ENCODE data around the gene RAB38.

The RAB38 gene

DNA sequence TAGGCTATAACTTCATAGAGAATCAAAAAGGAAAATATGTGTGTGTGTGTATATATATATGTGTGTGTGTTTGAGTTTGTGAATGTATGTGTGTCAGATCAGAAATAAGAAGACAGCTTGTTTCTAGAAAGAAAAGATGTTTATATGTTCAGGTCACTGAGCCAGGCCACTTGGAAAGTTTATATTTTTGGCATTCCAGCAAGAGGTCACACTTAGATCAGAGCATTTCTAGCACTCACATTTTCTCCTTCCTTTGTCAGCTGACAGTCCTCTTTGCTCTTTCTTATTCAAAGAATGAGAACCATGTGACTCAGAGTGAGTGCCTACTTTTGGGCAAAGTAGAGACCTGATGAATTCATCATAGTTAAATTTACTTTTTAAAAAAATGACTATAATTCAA is 22.9 kb downstream of the RAB38 start:
- Histone ChIP-seq H3K18ac (ENCODE audit: low read length) (no peak overlapping the region), H3K4me2 (ENCODE audit: low read length) (no peak overlapping the region), H2BK5ac (ENCODE audit: low read length) (no peak overlapping the region), H2BK120ac (ENCODE audit: low read depth, low read length) (no peak overlapping the region), H3K23ac (ENCODE audit: low read length) (no peak overlapping the region), H3K9ac (ENCODE audit: low read length) (no peak overlapping the region), H3K79me2 (ENCODE audit: control insufficient read depth, insufficient read depth, low read length) (no peaks in the 10 kb centered on the region), H3K27me3 (ENCODE audit: insufficient read depth, low read length, poor library complexity) (no peaks in the 10 kb centered on the region), H3K4me3 (ENCODE audit: low read length) (no peak overlapping the region), H3K4me1 (ENCODE audit: control insufficient read depth, low read depth, low read length) (no peaks in the 10 kb centered on the region), H3K36me3 (ENCODE audit: control insufficient read depth, insufficient read depth, low read length) (no peaks in the 10 kb centered on the region), H3K4ac (ENCODE audit: low read depth, low read length) (no peak overlapping the region), H4K8ac (ENCODE audit: low read depth, low read length) (no peak overlapping the region), H2AK5ac (ENCODE audit: low read length) (no peak overlapping the region), H3K27ac (ENCODE audit: low read depth, low read length) (no peak overlapping the region), H3K56ac (ENCODE audit: low read length) (no peak overlapping the region), H3K79me1 (ENCODE audit: low read length) (no peaks in the 10 kb centered on the region), H2BK15ac (replicated peaks; ENCODE audit: low read depth) (no peak overlapping the region), H4K5ac (ENCODE audit: low read length) (no peak overlapping the region)
- DNase-seq, result no peak

DNA sequence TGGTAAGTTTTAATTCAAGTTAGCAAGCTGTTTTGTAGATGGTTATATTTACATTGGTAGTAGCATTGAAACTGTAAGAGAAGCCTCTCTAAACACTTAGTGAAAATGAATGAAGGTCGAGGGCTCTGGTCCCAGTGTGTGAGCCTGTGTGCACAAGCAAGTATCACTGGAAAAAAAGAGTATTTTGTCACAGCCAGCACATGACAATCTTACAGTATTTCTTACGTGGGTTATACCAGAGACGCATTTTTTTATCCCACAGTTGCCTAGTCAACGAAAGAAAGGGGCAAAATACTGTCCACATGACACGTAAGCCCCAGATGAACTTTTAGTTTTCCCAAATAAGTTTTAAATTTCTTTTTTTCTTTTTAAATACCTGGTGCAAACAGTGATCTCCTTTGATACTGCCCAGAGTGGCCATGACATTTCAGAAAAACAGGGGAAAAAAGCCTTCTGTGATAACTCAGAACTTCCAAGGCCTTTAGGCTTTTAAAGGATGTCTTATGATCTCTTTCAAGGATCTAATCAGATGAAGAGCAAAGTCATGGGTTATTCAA is 23.5 kb downstream of the RAB38 start:
- no peak overlapping the region for H3K4me3 ChIP-seq (ENCODE audit: low read length)

DNA sequence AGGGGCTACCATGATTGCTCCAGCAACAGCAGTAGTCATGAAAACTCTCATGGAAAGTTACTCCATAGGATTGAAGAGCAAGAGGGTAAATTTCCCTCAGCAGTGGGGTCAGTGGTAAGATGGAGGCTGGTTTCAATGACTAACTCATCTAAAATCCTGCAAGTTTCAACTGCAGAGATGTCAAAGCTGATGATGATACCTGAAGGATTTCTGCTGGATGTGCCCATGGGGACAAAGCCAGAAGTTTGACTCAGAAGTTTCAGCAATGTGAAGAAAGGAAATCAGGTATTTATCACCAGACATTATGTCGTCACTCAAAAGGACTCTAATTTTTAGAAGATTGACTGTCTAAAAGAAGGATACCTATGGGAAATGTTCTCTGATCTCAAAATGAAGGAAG is 29.1 kb downstream of the RAB38 start:
- H4K8ac ChIP-seq (ENCODE audit: low read depth, low read length), result no peak overlapping the region
- H3K4me3 ChIP-seq (ENCODE audit: low read length), result no peak overlapping the region
- H3K27ac ChIP-seq (ENCODE audit: low read depth, low read length), result no peak overlapping the region
- H4K5ac ChIP-seq (ENCODE audit: low read length), result no peak overlapping the region
- H3K4me1 ChIP-seq (ENCODE audit: control insufficient read depth, low read depth, low read length), result no peaks in the 10 kb centered on the region
- H3K23ac ChIP-seq (ENCODE audit: low read length), result no peak overlapping the region
- no peak for DNase-seq
- no peak overlapping the region for H2BK5ac ChIP-seq (ENCODE audit: low read length)
- H2BK120ac ChIP-seq (ENCODE audit: low read depth, low read length), result no peak overlapping the region
- H3K4ac ChIP-seq (ENCODE audit: low read depth, low read length), result no peak overlapping the region
- no peaks in the 10 kb centered on the region for H3K36me3 ChIP-seq (ENCODE audit: control insufficient read depth, insufficient read depth, low read length)
- no CpG with 5 or more reads among the region's 1 CpG for WGBS (ENCODE audit: extremely low coverage, insufficient coverage, low lambda C conversion rate)
- H2BK15ac ChIP-seq (replicated peaks; ENCODE audit: low read depth), result no peak overlapping the region
- no peaks in the 10 kb centered on the region for H3K79me1 ChIP-seq (ENCODE audit: low read length)
- no peak overlapping the region for H3K9ac ChIP-seq (ENCODE audit: low read length)
- H3K27me3 ChIP-seq (ENCODE audit: insufficient read depth, low read length, poor library complexity), result no peaks in the 10 kb centered on the region
- H3K4me2 ChIP-seq (ENCODE audit: low read length), result no peak overlapping the region
- no peaks in the 10 kb centered on the region for H3K79me2 ChIP-seq (ENCODE audit: control insufficient read depth, insufficient read depth, low read length)
- H2AK5ac ChIP-seq (ENCODE audit: low read length), result no peak overlapping the region
- no peak overlapping the region for H3K18ac ChIP-seq (ENCODE audit: low read length)
- H3K56ac ChIP-seq (ENCODE audit: low read length), result no peak overlapping the region

More for the DNA sequence above, 23.5 kb downstream of the RAB38 start:
- H3K56ac ChIP-seq (ENCODE audit: low read length), result no peak overlapping the region
- H3K9ac ChIP-seq (ENCODE audit: low read length), result no peak overlapping the region
- no peaks in the 10 kb centered on the region for H3K79me2 ChIP-seq (ENCODE audit: control insufficient read depth, insufficient read depth, low read length)
- no peaks in the 10 kb centered on the region for H3K79me1 ChIP-seq (ENCODE audit: low read length)
- H4K5ac ChIP-seq (ENCODE audit: low read length), result no peak overlapping the region
- no peak overlapping the region for H3K23ac ChIP-seq (ENCODE audit: low read length)
- H3K36me3 ChIP-seq (ENCODE audit: control insufficient read depth, insufficient read depth, low read length), result no peaks in the 10 kb centered on the region
- no peaks in the 10 kb centered on the region for H3K27me3 ChIP-seq (ENCODE audit: insufficient read depth, low read length, poor library complexity)
- no peak overlapping the region for H2BK5ac ChIP-seq (ENCODE audit: low read length)
- H3K4me2 ChIP-seq (ENCODE audit: low read length), result no peak overlapping the region
- no peak overlapping the region for H3K4ac ChIP-seq (ENCODE audit: low read depth, low read length)
- H3K27ac ChIP-seq (ENCODE audit: low read depth, low read length), result no peak overlapping the region
- H2AK5ac ChIP-seq (ENCODE audit: low read length), result no peak overlapping the region
- DNase-seq, result no peak
- H4K8ac ChIP-seq (ENCODE audit: low read depth, low read length), result no peak overlapping the region
- H2BK120ac ChIP-seq (ENCODE audit: low read depth, low read length), result no peak overlapping the region
- WGBS (ENCODE audit: extremely low coverage, insufficient coverage, low lambda C conversion rate), result no CpG with 5 or more reads among the region's 5 CpGs
- H3K18ac ChIP-seq (ENCODE audit: low read length), result no peak overlapping the region
- no peak overlapping the region for H2BK15ac ChIP-seq (replicated peaks; ENCODE audit: low read depth)
- H3K4me1 ChIP-seq (ENCODE audit: control insufficient read depth, low read depth, low read length), result no peaks in the 10 kb centered on the region

DNA sequence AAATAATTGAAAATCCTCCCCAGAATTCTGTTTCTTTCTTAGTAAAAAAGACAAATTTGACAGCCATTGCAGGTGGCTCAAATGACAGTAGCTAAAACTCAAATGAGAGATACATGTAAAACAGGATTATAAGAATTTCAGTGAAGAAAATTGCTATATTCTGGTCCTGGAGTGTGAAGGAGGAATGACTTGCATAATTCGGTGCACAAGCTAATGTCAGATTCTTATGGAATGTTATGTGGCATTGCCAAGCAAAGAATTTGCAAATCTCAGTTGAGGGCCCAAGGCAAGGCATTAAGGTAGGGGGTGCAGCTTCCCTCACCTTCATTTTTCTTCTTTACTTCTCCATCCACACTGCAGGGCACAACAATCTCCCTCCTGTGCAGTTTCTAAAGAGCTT is 35.4 kb downstream of the RAB38 start:
- no peak overlapping the region for H2BK120ac ChIP-seq (ENCODE audit: low read depth, low read length)
- H3K9ac ChIP-seq (ENCODE audit: low read length), result no peak overlapping the region
- no CpG with 5 or more reads among the region's 1 CpG for WGBS (ENCODE audit: extremely low coverage, insufficient coverage, low lambda C conversion rate)
- H3K36me3 ChIP-seq (ENCODE audit: control insufficient read depth, insufficient read depth, low read length), result no peaks in the 10 kb centered on the region
- no peaks in the 10 kb centered on the region for H3K27me3 ChIP-seq (ENCODE audit: insufficient read depth, low read length, poor library complexity)
- H3K18ac ChIP-seq (ENCODE audit: low read length), result no peak overlapping the region
- H2BK5ac ChIP-seq (ENCODE audit: low read length), result no peak overlapping the region
- no peak overlapping the region for H3K56ac ChIP-seq (ENCODE audit: low read length)
- H3K23ac ChIP-seq (ENCODE audit: low read length), result no peak overlapping the region
- no peaks in the 10 kb centered on the region for H3K79me2 ChIP-seq (ENCODE audit: control insufficient read depth, insufficient read depth, low read length)
- H4K8ac ChIP-seq (ENCODE audit: low read depth, low read length), result no peak overlapping the region
- no peak overlapping the region for H3K27ac ChIP-seq (ENCODE audit: low read depth, low read length)
- H3K79me1 ChIP-seq (ENCODE audit: low read length), result no peaks in the 10 kb centered on the region
- H4K5ac ChIP-seq (ENCODE audit: low read length), result no peak overlapping the region
- H3K4me1 ChIP-seq (ENCODE audit: control insufficient read depth, low read depth, low read length), result no peaks in the 10 kb centered on the region
- no peak overlapping the region for H3K4ac ChIP-seq (ENCODE audit: low read depth, low read length)
- no peak overlapping the region for H3K4me2 ChIP-seq (ENCODE audit: low read length)
- no peak overlapping the region for H2BK15ac ChIP-seq (replicated peaks; ENCODE audit: low read depth)
- H2AK5ac ChIP-seq (ENCODE audit: low read length), result no peak overlapping the region
- DNase-seq, result no peak
- no peak overlapping the region for H3K4me3 ChIP-seq (ENCODE audit: low read length)

DNA sequence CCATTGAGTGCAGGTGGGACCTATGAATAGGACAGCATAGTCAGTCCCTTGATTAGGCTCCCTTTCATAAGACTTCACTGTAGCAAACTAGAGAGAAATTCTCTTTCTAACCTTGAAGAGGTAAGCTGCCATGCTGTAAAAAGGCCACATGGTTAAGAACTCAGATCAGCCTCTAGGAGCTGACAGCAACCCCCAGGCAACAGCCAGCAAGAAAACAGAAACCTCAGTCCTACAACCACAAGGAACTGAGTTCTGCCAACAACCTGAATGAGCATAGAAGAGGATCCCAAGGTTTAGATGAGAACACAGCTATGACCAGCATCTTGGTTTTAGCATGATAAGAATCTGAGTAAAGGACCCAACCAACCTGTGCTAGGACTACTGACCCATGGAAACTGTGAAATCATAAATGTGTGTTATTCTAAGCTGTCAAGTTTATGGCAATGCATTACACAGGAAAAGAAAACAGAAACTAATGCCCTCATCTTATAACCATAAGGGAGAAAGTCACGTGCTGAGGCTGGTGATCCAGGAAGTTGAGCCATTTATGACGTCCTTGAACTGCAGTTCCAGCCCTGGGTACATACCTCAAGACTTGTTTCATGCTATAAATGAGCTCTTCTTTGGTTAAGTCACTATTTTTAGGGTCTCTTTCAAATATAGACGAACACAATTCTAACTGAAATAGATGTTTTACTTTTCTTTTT is 43.3 kb downstream of the RAB38 start:
- no peaks in the 10 kb centered on the region for H3K27me3 ChIP-seq (ENCODE audit: insufficient read depth, low read length, poor library complexity)
- no peak overlapping the region for H3K4me3 ChIP-seq (ENCODE audit: low read length)
- no peak overlapping the region for H3K9ac ChIP-seq (ENCODE audit: low read length)
- H2BK120ac ChIP-seq (ENCODE audit: low read depth, low read length), result no peak overlapping the region
- H2AK5ac ChIP-seq (ENCODE audit: low read length), result no peak overlapping the region
- H3K36me3 ChIP-seq (ENCODE audit: control insufficient read depth, insufficient read depth, low read length), result no peaks in the 10 kb centered on the region
- H3K18ac ChIP-seq (ENCODE audit: low read length), result no peak overlapping the region
- no peak overlapping the region for H3K4me2 ChIP-seq (ENCODE audit: low read length)
- no peaks in the 10 kb centered on the region for H3K79me2 ChIP-seq (ENCODE audit: control insufficient read depth, insufficient read depth, low read length)
- no peaks in the 10 kb centered on the region for H3K4me1 ChIP-seq (ENCODE audit: control insufficient read depth, low read depth, low read length)
- H3K4ac ChIP-seq (ENCODE audit: low read depth, low read length), result no peak overlapping the region
- no peak overlapping the region for H2BK5ac ChIP-seq (ENCODE audit: low read length)
- H3K23ac ChIP-seq (ENCODE audit: low read length), result no peak overlapping the region
- no peak overlapping the region for H3K56ac ChIP-seq (ENCODE audit: low read length)
- no peak overlapping the region for H3K27ac ChIP-seq (ENCODE audit: low read depth, low read length)
- H4K8ac ChIP-seq (ENCODE audit: low read depth, low read length), result no peak overlapping the region
- no peak overlapping the region for H4K5ac ChIP-seq (ENCODE audit: low read length)
- H2BK15ac ChIP-seq (replicated peaks; ENCODE audit: low read depth), result no peak overlapping the region
- no peak for DNase-seq
- no peaks in the 10 kb centered on the region for H3K79me1 ChIP-seq (ENCODE audit: low read length)
- WGBS (ENCODE audit: extremely low coverage, insufficient coverage, low lambda C conversion rate), result no CpG with 5 or more reads among the region's 3 CpGs

DNA sequence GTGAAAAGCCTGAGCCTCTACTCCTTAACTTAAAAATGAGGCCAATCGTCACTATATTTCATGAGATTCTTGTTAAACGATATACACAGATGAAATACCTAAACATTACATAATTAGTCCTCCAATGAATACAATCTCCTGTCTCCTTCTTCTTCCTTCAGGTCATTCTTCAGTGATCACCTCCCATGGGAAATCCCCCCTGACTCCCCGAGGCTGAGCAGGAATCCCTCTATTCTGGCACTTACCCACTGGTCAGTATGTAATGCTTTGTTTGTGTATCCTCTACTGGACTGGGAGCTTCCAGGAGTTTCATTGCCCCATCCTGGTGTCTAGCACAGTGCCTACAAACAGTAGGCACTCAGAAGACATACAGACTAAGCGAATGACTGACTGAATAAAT is 52.3 kb downstream of the RAB38 start:
- Histone ChIP-seq H3K36me3 (ENCODE audit: control insufficient read depth, insufficient read depth, low read length) (no peaks in the 10 kb centered on the region), H2BK15ac (replicated peaks; ENCODE audit: low read depth) (no peak overlapping the region), H3K56ac (ENCODE audit: low read length) (no peak overlapping the region), H3K79me1 (ENCODE audit: low read length) (no peaks in the 10 kb centered on the region), H3K27me3 (ENCODE audit: insufficient read depth, low read length, poor library complexity) (no peaks in the 10 kb centered on the region), H4K8ac (ENCODE audit: low read depth, low read length) (no peak overlapping the region), H2BK120ac (ENCODE audit: low read depth, low read length) (no peak overlapping the region), H3K4me1 (ENCODE audit: control insufficient read depth, low read depth, low read length) (no peaks in the 10 kb centered on the region), H3K4me3 (ENCODE audit: low read length) (no peak overlapping the region), H3K4ac (ENCODE audit: low read depth, low read length) (no peak overlapping the region), H3K23ac (ENCODE audit: low read length) (no peak overlapping the region), H3K4me2 (ENCODE audit: low read length) (no peak overlapping the region), H4K5ac (ENCODE audit: low read length) (no peak overlapping the region), H2AK5ac (ENCODE audit: low read length) (no peak overlapping the region), H3K27ac (ENCODE audit: low read depth, low read length) (no peak overlapping the region), H2BK5ac (ENCODE audit: low read length) (no peak overlapping the region), H3K79me2 (ENCODE audit: control insufficient read depth, insufficient read depth, low read length) (no peaks in the 10 kb centered on the region), H3K18ac (ENCODE audit: low read length) (no peak overlapping the region), H3K9ac (ENCODE audit: low read length) (no peak overlapping the region)
- no peak for DNase-seq
- no CpG with 5 or more reads among the region's 4 CpGs for whole genome bisulfite sequencing (ENCODE audit: extremely low coverage, insufficient coverage, low lambda C conversion rate)
